Caco-2 (cell line): ENCODE results near the gene DCD. TPM values are rescaled to one million over a fixed set of nuclear protein-coding genes. Genes with fewer than 3 reads are reported as not detected.

ENCODE experiments used
- BruUV-seq: library from RNA; stranded (reverse); fragments of 400-500 nt; replicated peaks from 2 replicates; lab custom pipeline; 2021; lab: Mats Ljungman, UMichigan
- CTCF ChIA-PET: fragments of 300-600 bp; sonication (Branson Sonifier 250); formaldehyde crosslinking; loops from one replicate; lab custom pipeline; 2022; ENCODE audit warnings: antibody characterized with exemption; lab: Charles Lee
- POLR2A ChIA-PET: fragments of 300-600 bp; sonication (Branson Sonifier 250); formaldehyde crosslinking; loops from one replicate; lab custom pipeline; 2022; ENCODE audit warnings: antibody characterized with exemption; lab: Charles Lee
- DNase-seq, 2 experiments: peaks; one replicate each; pipeline versions ENCODE4 v3.0.0 to v3.0.0-alpha.2; 2020 to 2022
- H3K27me3 ChIP-seq: replicated peaks from 2 replicates; pipeline ENCODE4 v1.6.0; 2011; ENCODE audit warnings: low read length; ENCODE audit not compliant: control insufficient read depth, insufficient read depth
- H3K36me3 ChIP-seq: 2 replicates; pipeline ENCODE4 v1.5.1; 2011; ENCODE audit warnings: low read length; ENCODE audit not compliant: control insufficient read depth, insufficient read depth
- H3K4me1 ChIP-seq: fragments of 250-450 bp; sonication (Bioruptor Pico); 2 replicates; pipeline ENCODE4 v1.5.1; 2020; ENCODE audit warnings: mild to moderate bottlenecking
- H3K4me3 ChIP-seq: 2 replicates; pipeline ENCODE4 v1.5.1; 2011; ENCODE audit warnings: low read depth, mild to moderate bottlenecking, control low read depth, low read length
- H3K9me3 ChIP-seq: fragments of 250-450 bp; sonication (Bioruptor Pico); 2 replicates; pipeline ENCODE4 v1.5.1; 2020; ENCODE audit warnings: mild to moderate bottlenecking, moderate library complexity
- H3K27ac Mint-ChIP-seq: one replicate; pipeline ENCODE4 v1.8.0; 2022; ENCODE audit warnings: mixed read lengths; ENCODE audit not compliant: unreplicated experiment
- H3K27me3 Mint-ChIP-seq: one replicate; pipeline ENCODE4 v1.8.0; 2022; ENCODE audit warnings: mixed read lengths; ENCODE audit not compliant: insufficient read depth, unreplicated experiment
- H3K36me3 Mint-ChIP-seq: one replicate; pipeline ENCODE4 v1.8.0; 2022; ENCODE audit warnings: mild to moderate bottlenecking, mixed read lengths; ENCODE audit not compliant: insufficient read depth, unreplicated experiment
- H3K4me1 Mint-ChIP-seq: one replicate; pipeline ENCODE4 v1.8.0; 2022; ENCODE audit warnings: low read depth, mixed read lengths; ENCODE audit not compliant: unreplicated experiment
- H3K4me3 Mint-ChIP-seq: one replicate; pipeline ENCODE4 v1.8.0; 2022; ENCODE audit warnings: mild to moderate bottlenecking, moderate library complexity, mixed read lengths; ENCODE audit not compliant: unreplicated experiment
- H3K9me3 Mint-ChIP-seq: one replicate; pipeline ENCODE4 v1.8.0; 2022; ENCODE audit warnings: mixed read lengths; ENCODE audit not compliant: unreplicated experiment
- CTCF ChIP-seq, 2 experiments: fragments of 200-600 bp in 1 of 2; IDR thresholded peaks; 1 replicate in 1 of 2; 2 replicates in 1 of 2; pipeline versions ENCODE4 v1.5.1 to v1.8.0; 2011 to 2022; ENCODE audit warnings: antibody characterized with exemption in 1 of 2, control low read depth in 1 of 2, inconsistent platforms in 1 of 2, low read depth in 1 of 2, low read length in 1 of 2, mild to moderate bottlenecking in 1 of 2, moderate library complexity in 1 of 2; ENCODE audit not compliant: insufficient read depth in 1 of 2, severe bottlenecking in 1 of 2, unreplicated experiment in 1 of 2
- intact Hi-C: fragments of 100-400 bp; cut with micrococcal nuclease; formaldehyde crosslinking; loops from one replicate; pipeline ENCODE4 v1.10.0; 2022; ENCODE audit not compliant: unreplicated experiment
- total RNA-seq: library from RNA; stranded (reverse); gene quantifications from 2 replicates; pipeline ENCODE4 v1.2.3, GENCODE V29; 2022

The DCD gene
- total RNA-seq, 1 experiment from 2014 or later: not detected

- Mint-ChIP-seq H3K9me3 (peaks cover 18% of the 10 kb centered on the region), H3K4me1 (no peaks in the 10 kb centered on the region), H3K27me3 (peaks cover 26% of the 10 kb centered on the region), H3K27ac (no peak overlapping the region), H3K4me3 (no peak overlapping the region), H3K36me3 (no peaks in the 10 kb centered on the region)
- intact Hi-C loops: no loop called here
- CTCF ChIA-PET: no interaction called here
- Histone ChIP-seq H3K36me3 (no peaks in the 10 kb centered on the region), H3K27me3 (no peaks in the 10 kb centered on the region), H3K9me3 (peaks cover 6% of the 10 kb centered on the region; the same call in 1 of the 2 replicates), H3K4me3 (no peak overlapping the region), H3K4me1 (no peaks in the 10 kb centered on the region)
- no peak for DNase-seq
- TF ChIP-seq CTCF (IDR thresholded peaks at IDR 0.05; ENCODE audit: insufficient read depth in 1 of 2, low read depth in 1 of 2, low read length in 1 of 2, severe bottlenecking in 1 of 2, unreplicated experiment in 1 of 2): no peak
- BruUV-seq: no TSS peak
- POLR2A ChIA-PET: no interaction called here
Observed at GRCh38 chr12:54625598-54625997, 22.6 kb downstream of the DCD start.

- no peaks in the 10 kb centered on the region for H3K36me3 Mint-ChIP-seq
- CTCF ChIA-PET: no interaction called here
- Histone ChIP-seq H3K9me3 (peaks cover 6% of the 10 kb centered on the region; the same call in 1 of the 2 replicates), H3K4me1 (no peaks in the 10 kb centered on the region), H3K36me3 (no peaks in the 10 kb centered on the region), H3K27me3 (no peaks in the 10 kb centered on the region), H3K4me3 (no peak overlapping the region)
- intact Hi-C loops: no loop called here
- no peak for DNase-seq
- H3K27ac Mint-ChIP-seq: no peak overlapping the region
- POLR2A ChIA-PET: no interaction called here
- BruUV-seq: no TSS peak
- no peak overlapping the region for H3K4me3 Mint-ChIP-seq
- no peaks in the 10 kb centered on the region for H3K4me1 Mint-ChIP-seq
- H3K9me3 Mint-ChIP-seq: peaks cover 18% of the 10 kb centered on the region
- TF ChIP-seq CTCF (IDR thresholded peaks at IDR 0.05; ENCODE audit: insufficient read depth in 1 of 2, low read depth in 1 of 2, low read length in 1 of 2, severe bottlenecking in 1 of 2, unreplicated experiment in 1 of 2): no peak
- H3K27me3 Mint-ChIP-seq: peaks cover 24% of the 10 kb centered on the region
Observed at GRCh38 chr12:54624315-54625279, 23.6 kb downstream of the DCD start.

GRCh38 chr12:54622463-54623183, 25.5 kb downstream of the DCD start:
- no peaks in the 10 kb centered on the region for H3K4me1 ChIP-seq
- no peaks in the 10 kb centered on the region for H3K36me3 Mint-ChIP-seq
- H3K4me3 Mint-ChIP-seq: no peak overlapping the region
- intact Hi-C loops: no loop called here
- H3K27me3 Mint-ChIP-seq: peaks cover 24% of the 10 kb centered on the region
- H3K9me3 Mint-ChIP-seq: peaks cover 11% of the 10 kb centered on the region
- CTCF ChIA-PET: interaction anchor here (0.8 to 1.0 kb wide), 2 partner anchors 19 to 43 kb away, joined by 4 to 5 read pairs; no protein-coding TSS in a partner anchor
- H3K36me3 ChIP-seq: no peaks in the 10 kb centered on the region
- POLR2A ChIA-PET: no interaction called here
- TF ChIP-seq CTCF (IDR thresholded peaks at IDR 0.05; ENCODE audit: insufficient read depth in 1 of 2, low read depth in 1 of 2, low read length in 1 of 2, severe bottlenecking in 1 of 2, unreplicated experiment in 1 of 2): peak; percentile 11 to 16
- BruUV-seq: no TSS peak
- no peak overlapping the region for H3K27ac Mint-ChIP-seq
- H3K4me1 Mint-ChIP-seq: no peaks in the 10 kb centered on the region
- no peak for DNase-seq
- no peak overlapping the region for H3K4me3 ChIP-seq
- no peaks in the 10 kb centered on the region for H3K27me3 ChIP-seq
- H3K9me3 ChIP-seq: peaks cover 3% of the 10 kb centered on the region; the same call in 1 of the 2 replicates
